ENCODE measurements around the gene CERS5.

DNA sequence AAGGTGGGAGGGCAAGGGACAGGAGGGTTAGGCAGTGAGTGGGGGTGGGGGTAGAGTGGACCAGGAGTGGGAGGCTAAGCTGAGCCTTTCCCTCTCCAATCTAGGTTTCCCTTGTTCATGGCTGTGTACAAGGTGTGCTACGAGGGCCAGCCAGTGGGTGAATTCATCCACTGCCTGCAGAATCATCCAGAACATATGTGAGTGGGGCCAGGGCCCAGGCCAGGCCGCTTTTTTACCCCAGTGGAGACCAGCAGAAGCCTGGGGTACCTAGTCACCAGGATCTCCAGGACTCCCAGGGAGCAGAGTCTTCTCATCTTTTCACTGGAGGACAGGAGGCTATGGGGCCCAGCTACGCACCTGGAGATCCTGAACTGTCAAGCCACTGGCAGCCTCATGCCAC is 57.9 kb downstream of the CERS5 start:
- TF ChIP-seq ZNF274 (IDR thresholded peaks at IDR 0.05; ENCODE audit: low read depth, low read length): no peak
- TF ChIP-seq SUZ12 (IDR thresholded peaks at IDR 0.05; ENCODE audit: extremely low read depth, insufficient read depth, insufficient read length): no peak
- no peak for TF ChIP-seq YY1 (IDR thresholded peaks at IDR 0.05; ENCODE audit: insufficient read depth, insufficient read length)

Measured in NT2/D1 (cell line).